Measurements from ENCODE around the gene SDC3.
"Not testable (repeated sequence)": the region's sequence is repeated elsewhere in the genome, so short reads cannot be mapped to it uniquely, and the experiment has no call there.

The SDC3 gene

DNA sequence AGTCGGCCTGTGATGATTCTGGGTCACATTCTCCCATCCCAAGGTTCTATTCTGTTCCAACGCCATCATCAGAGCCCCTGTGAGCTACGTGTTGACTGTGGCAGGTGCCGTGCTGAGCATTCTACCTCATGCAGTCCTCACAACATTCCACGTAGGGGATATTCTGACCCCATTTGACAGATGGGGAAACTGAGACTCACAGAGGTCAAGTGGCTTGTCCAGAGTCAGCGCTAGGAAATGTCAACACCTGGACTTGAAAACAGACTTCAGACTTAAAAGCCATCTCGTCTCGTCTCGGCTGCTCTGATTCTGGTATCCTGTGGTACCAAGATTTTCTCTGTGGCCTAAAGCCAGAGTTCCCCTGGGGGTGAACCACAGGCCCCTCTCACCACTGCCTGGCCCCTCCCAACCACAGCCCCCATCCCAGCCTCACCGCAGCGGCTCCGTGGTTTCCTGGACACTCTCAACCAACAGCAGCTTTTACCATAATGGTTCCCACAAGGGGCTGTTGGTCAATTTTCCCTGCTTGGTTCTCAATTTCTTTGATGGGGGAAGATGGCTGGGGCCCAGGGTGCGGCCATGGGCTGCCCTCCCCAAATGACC is 39.6 kb downstream of the SDC3 start:
- H3K4me3 Mint-ChIP-seq = no peak overlapping the region
- H3K4me1 Mint-ChIP-seq = peaks cover 17% of the 10 kb centered on the region
- peaks cover 4% of the 10 kb centered on the region for H3K36me3 Mint-ChIP-seq
- H3K9me3 Mint-ChIP-seq = no peaks in the 10 kb centered on the region
- H3K27ac Mint-ChIP-seq = peak overlapping the region; percentile 40
- ATAC-seq (peak; percentile 57), DNase-seq (ENCODE audit: low spot score in 2 of 2) (peak; percentile 18 to 76)

DNA sequence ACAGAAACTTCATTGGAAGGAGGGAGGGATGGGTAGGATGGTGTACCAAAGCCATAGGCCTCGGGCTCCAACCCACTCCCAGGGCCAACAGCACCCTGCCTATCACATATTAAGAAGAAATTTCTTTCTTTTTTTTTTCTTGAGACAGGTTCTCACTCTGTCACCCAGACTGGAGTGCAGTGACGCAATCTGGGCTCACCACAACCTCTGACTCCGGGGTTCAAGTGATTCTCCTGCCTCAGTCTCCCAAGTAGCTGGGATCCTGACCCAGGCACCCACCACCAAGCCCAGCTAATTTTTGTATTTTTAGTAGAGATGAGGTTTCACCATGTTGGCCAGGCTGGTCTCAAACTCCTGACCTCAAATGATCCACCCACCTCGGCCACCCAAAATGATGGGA is 40.5 kb downstream of the SDC3 start:
- not testable (repeated sequence) for H3K9me3 Mint-ChIP-seq; DNase-seq (ENCODE audit: low spot score in 2 of 2); H3K27ac Mint-ChIP-seq; H3K36me3 Mint-ChIP-seq; H3K4me3 Mint-ChIP-seq; ATAC-seq
- H3K4me1 Mint-ChIP-seq = peaks cover 17% of the 10 kb centered on the region

DNA sequence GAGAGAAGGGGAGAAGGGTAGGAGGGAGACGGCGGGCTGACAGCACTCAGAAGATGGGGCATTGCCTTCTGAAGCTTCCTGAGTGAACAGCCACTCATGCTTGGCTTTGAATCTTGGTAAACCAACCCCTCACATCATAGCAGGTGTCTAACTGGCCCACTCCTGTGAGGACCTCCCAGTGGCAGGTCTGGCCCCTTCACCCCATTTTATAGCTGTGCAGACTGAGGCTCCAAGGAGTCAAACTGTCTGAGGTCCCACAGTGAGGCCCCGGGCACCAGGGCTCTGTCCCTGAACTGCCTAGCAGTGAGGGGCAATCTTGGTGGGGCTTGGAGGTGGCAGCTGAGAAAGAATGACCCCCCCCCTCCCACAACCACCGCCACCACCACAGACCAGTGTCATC is 41.0 kb downstream of the SDC3 start:
- Mint-ChIP-seq H3K9me3 (no peaks in the 10 kb centered on the region), H3K4me1 (peaks cover 16% of the 10 kb centered on the region), H3K4me3 (no peak overlapping the region), H3K27ac (no peak overlapping the region), H3K36me3 (peaks cover 4% of the 10 kb centered on the region)
- DNase-seq (ENCODE audit: low spot score in 2 of 2) = no peak
- ATAC-seq = no peak

DNA sequence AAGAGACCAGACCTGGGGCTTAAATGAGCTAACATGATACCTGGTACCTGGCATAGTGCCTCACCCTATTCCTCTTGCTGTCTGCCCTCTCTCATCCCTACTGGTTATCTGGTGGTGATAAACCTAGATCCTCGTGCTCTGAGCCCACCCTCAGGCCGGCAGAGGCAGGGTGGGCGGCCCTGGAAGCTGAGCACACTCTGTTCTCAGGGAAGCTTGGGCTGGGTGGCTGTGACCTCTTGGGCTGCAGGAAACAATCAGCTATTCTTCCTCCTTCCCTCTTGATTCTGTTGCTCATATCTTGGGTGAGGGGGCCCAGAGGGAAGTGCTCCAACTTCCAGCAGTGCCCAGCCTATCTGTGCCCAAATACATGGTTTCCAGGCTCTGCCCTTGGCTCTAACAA is 42.0 kb downstream of the SDC3 start:
- ATAC-seq (no peak), DNase-seq (ENCODE audit: low spot score in 2 of 2) (no peak)
- Mint-ChIP-seq H3K9me3 (no peaks in the 10 kb centered on the region), H3K36me3 (peaks cover 4% of the 10 kb centered on the region), H3K27ac (no peak overlapping the region), H3K4me3 (no peak overlapping the region), H3K4me1 (peaks cover 10% of the 10 kb centered on the region)

DNA sequence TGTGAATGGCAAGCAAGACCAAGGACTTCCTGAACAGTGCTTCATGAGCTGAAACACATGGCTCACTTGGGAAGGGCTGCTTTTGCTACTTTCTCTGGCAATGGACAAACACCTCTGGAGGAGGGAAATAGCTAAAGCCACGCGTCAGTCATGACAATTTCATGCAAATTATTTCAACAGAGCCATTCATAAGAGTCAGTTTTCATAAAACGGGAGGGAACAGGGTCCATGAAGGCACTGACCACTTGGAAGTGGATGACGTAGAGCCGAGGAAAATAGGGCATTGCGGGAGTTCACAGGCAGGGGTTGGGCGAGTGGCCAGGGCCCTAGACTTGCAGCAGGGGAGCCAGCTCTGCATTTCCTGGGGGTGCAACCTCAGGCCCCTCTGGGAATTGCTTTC is 43.9 kb downstream of the SDC3 start:
- no peak for DNase-seq (ENCODE audit: low spot score in 2 of 2)
- no peaks in the 10 kb centered on the region for H3K9me3 Mint-ChIP-seq
- peaks cover 10% of the 10 kb centered on the region for H3K4me1 Mint-ChIP-seq
- peaks cover 4% of the 10 kb centered on the region for H3K36me3 Mint-ChIP-seq
- no peak for ATAC-seq
- no peak overlapping the region for H3K27ac Mint-ChIP-seq
- no peak overlapping the region for H3K4me3 Mint-ChIP-seq

DNA sequence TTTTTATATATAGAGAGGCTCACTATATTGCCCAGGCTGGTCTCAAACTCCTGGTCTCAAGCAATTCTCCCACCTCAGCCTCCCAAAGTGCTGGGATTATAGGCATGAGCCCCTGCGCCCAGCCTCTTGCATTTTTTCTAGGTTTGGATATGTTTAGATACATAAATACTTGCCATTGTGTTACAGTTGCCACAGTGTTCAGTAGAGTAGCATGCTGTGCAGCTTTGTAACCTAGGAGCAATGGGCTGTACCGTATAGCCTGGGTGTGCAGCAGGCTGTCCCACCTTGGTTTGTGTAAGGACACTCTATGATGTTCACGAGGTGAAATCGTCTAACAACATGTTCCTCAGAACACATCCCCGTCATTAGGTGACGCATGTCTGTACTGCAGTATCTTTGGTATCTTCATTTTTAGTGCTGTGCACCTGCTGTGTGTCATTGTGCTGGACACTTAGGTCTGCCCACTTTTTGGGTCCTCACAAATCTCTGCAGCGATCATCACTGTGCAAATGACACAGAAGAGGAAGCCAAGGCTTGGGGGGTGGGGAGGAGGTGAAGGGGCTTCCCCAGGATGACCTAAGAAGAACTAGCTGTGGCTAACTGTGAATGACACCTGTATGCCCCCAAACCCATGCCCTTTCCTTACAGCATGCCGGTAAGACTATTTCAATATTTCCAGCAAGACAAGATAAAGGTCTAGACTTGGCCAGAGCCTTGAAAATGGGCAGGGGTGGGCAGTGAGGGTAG is 44.5 kb downstream of the SDC3 start:
- H3K27ac Mint-ChIP-seq = no peak overlapping the region
- no peak overlapping the region for H3K4me3 Mint-ChIP-seq
- H3K9me3 Mint-ChIP-seq = no peaks in the 10 kb centered on the region
- DNase-seq (ENCODE audit: low spot score in 2 of 2) = no peak
- peaks cover 1% of the 10 kb centered on the region for H3K36me3 Mint-ChIP-seq
- no peak for ATAC-seq
- H3K4me1 Mint-ChIP-seq = peaks cover 4% of the 10 kb centered on the region

DNA sequence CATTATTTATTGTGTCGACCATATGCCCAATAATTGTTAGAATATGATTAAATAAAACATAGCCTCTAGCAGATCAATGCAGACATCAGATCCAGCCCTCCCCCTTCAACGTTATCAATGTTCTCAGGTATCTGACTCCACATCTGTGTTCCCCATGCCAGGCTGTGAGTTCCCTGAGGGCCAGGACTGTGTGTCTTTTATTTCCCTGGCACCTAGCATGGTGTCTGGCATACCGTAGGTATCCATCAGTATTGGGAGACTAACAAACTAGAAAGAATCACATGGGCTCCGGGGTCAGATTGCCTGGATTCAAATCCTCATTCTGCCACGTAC is 48.3 kb downstream of the SDC3 start:
- H3K36me3 Mint-ChIP-seq = no peaks in the 10 kb centered on the region
- H3K27ac Mint-ChIP-seq = no peak overlapping the region
- no peaks in the 10 kb centered on the region for H3K9me3 Mint-ChIP-seq
- ATAC-seq (no peak), DNase-seq (ENCODE audit: low spot score in 2 of 2) (no peak)
- H3K4me3 Mint-ChIP-seq = no peak overlapping the region
- peaks cover 5% of the 10 kb centered on the region for H3K4me1 Mint-ChIP-seq

DNA sequence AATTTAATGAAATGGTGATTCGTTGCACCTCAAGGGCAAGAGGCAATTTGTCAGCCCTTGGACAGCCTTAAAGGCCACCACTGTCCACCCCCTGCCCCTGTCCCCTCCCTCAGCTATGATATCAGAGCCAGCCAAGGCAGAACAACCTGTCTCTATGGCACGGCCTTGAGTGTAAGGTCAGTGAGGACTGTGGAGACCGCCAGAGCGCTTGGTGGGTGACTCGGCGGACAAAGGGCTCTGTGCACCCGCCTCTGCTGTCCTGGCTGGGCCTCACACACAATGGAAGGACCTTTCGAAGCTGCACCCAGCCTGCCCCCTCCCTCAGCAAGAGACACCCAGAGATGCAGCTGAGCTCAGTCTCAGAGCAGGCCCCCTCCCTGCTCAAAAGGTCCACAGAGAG is 50.6 kb downstream of the SDC3 start:
- DNase-seq (ENCODE audit: low spot score in 2 of 2) = no peak
- H3K9me3 Mint-ChIP-seq = no peaks in the 10 kb centered on the region
- no peaks in the 10 kb centered on the region for H3K36me3 Mint-ChIP-seq
- peaks cover 12% of the 10 kb centered on the region for H3K4me1 Mint-ChIP-seq
- H3K27ac Mint-ChIP-seq = no peak overlapping the region
- ATAC-seq = no peak
- H3K4me3 Mint-ChIP-seq = no peak overlapping the region

DNA sequence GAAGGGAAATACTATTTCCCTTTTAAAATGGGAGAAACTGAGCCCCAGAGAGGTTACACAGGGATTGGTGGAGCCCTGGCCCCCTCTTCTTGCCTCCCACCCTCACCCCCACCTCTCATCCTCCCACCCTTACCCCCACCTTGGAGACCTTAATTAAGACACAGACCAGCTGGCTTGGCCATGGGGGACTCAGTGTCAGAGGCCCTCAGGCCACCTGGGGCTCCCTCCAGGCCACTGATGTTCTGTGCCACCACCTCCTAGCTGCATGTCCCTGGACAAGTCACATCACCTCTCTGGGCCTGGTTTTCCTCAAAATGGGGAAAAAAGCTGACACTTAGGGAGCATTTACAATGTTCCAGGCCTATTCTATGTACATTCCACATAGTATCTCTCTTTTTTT is 51.5 kb downstream of the SDC3 start:
- no peak for DNase-seq (ENCODE audit: low spot score in 2 of 2)
- no peaks in the 10 kb centered on the region for H3K9me3 Mint-ChIP-seq
- no peak overlapping the region for H3K4me3 Mint-ChIP-seq
- no peaks in the 10 kb centered on the region for H3K36me3 Mint-ChIP-seq
- no peak overlapping the region for H3K27ac Mint-ChIP-seq
- ATAC-seq = no peak
- H3K4me1 Mint-ChIP-seq = peaks cover 12% of the 10 kb centered on the region

DNA sequence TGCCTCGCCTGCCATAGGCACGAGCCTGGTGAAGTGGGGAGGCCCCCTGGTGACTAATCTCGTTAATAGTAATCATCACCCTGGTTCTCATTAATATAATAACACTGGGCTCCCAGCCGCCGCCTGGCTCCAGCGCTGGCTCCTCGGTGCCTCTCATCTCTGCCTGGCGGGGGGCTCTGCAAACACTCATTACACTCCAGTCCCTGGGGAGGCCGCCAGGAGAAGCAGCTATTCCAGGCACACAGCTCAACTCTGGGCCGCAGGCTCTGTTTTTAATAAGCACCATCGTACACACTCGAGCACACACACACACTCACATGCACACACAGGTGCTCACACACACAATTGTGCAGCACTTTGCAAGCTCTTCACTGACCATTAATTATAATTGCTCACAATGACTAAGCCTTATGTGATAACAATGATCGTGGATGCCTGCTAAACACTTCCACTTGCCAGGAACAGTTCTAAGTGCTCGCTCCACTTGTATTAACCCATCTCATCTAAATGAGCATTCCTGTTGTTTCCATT is 52.2 kb downstream of the SDC3 start:
- ATAC-seq (no peak), DNase-seq (ENCODE audit: low spot score in 2 of 2) (no peak)
- Mint-ChIP-seq H3K9me3 (no peaks in the 10 kb centered on the region), H3K4me3 (no peak overlapping the region), H3K36me3 (no peaks in the 10 kb centered on the region), H3K4me1 (peaks cover 12% of the 10 kb centered on the region), H3K27ac (no peak overlapping the region)

DNA sequence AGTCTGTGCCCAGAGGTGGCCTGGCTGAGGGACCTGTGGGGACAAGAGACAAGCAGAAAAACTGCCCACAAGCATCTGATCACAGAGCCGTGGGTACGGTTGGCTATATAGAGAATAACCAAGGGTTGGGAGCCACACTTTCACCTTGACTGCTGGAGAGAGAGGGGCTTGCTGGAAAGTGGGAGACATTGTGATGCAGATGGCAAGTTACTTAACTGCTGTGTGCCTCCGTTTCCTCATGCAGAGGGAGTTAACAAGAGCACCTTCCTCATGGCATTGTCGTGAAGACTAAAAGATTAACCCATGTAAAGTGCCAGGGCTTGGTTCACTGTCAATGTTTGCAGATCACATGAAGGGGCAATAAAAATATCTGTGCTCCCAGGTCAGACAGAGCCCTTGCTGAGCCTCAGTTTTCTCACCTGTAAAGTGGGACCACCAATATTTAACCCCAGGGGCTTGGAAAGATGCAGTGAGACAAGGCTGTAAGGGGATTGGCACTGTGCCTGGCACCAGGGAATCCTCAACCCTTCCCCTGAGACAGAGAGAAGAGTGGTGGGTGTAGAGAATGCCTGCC is 52.8 kb downstream of the SDC3 start:
- H3K9me3 Mint-ChIP-seq = no peaks in the 10 kb centered on the region
- no peak overlapping the region for H3K27ac Mint-ChIP-seq
- H3K4me1 Mint-ChIP-seq = peaks cover 12% of the 10 kb centered on the region
- DNase-seq (ENCODE audit: low spot score in 2 of 2) (no peak), ATAC-seq (no peak)
- no peak overlapping the region for H3K4me3 Mint-ChIP-seq
- no peaks in the 10 kb centered on the region for H3K36me3 Mint-ChIP-seq

DNA sequence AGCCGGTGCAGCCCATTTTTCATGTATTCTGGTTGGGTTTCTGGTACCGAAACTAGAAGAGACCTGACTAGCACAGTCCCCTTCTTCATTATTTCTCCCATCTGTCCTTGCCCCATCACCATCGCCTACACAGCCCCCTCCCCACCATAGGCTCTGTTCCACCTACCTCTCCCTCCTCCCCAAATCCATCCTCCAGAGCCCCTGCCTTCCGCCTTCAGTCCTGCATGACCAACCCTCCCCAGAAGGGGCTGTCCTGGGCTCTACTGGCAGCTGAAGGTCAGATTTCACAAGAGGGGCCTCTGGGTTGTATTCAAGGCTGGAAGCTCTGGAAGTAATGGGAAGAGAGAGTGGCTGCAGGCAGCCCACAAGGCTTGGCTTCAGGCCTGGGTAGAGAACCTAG is 55.2 kb downstream of the SDC3 start:
- Mint-ChIP-seq H3K27ac (no peak overlapping the region), H3K36me3 (no peaks in the 10 kb centered on the region), H3K4me3 (no peak overlapping the region), H3K9me3 (no peaks in the 10 kb centered on the region), H3K4me1 (peaks cover 12% of the 10 kb centered on the region)
- DNase-seq (ENCODE audit: low spot score in 2 of 2) (no peak), ATAC-seq (no peak)

DNA sequence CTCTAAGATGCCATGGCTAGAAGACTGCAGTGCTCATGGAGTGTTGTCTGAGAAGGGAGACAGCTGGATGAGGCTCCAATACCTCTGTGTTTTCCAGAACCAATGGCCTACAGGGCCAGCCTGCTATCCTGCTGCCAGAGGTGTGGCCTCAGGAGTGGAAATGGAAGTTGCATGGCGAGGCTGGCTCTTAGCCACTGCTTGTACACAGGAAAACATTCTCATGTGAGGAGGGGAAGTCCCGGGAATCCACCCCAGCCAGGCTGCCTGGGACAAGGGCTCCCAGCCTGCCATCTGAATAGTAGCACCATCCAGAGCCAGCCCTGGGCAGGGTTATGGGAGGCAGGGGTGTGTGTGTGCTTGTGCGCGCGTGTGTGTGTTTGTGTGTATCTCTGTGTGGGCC is 56.5 kb downstream of the SDC3 start:
- ATAC-seq (no peak), DNase-seq (ENCODE audit: low spot score in 2 of 2) (no peak)
- H3K4me3 Mint-ChIP-seq = no peak overlapping the region
- no peaks in the 10 kb centered on the region for H3K36me3 Mint-ChIP-seq
- H3K27ac Mint-ChIP-seq = no peak overlapping the region
- H3K4me1 Mint-ChIP-seq = peaks cover 12% of the 10 kb centered on the region
- H3K9me3 Mint-ChIP-seq = no peaks in the 10 kb centered on the region

DNA sequence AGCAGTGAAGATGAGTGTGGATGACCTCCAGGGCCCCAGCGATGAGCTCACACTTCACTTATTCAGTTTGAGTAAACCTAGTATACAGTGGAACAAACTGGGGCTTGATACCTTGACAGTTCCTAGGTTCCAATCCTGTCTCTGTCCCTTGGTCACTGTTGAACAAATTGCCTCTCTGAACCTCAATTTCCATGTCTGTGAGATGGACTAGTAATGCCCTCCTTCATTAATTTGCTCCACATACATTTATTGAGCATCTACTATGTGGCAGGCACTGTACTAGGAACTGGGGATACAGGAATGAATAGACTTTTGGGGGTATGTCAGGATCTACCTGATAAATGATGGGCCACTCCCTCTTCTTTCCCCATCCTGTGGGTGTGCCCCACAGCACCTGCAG is 57.3 kb downstream of the SDC3 start:
- ATAC-seq (no peak), DNase-seq (ENCODE audit: low spot score in 2 of 2) (no peak)
- Mint-ChIP-seq H3K4me1 (peaks cover 12% of the 10 kb centered on the region), H3K27ac (no peak overlapping the region), H3K9me3 (no peaks in the 10 kb centered on the region), H3K4me3 (no peak overlapping the region), H3K36me3 (no peaks in the 10 kb centered on the region)

DNA sequence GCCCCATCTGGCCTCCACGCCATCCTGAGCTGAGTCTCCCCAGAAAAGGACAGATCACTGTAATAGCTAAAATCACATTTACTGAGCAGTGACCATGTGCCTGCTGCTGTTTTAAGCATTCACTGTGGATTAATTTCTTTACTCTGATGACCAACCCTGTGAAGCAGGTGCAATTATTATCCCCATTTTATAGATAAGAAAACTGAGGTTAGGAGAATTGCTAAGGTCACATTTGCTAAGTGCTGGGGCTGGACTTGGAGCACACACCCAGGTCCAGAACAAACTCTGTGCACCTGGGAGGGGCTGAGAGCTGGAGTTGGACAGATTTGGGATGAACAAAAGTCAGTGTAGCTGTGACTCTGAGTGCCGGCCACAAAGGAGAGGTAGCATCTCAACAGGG is 58.0 kb downstream of the SDC3 start:
- no peak for ATAC-seq
- no peak overlapping the region for H3K4me3 Mint-ChIP-seq
- no peak for DNase-seq (ENCODE audit: low spot score in 2 of 2)
- H3K9me3 Mint-ChIP-seq = no peaks in the 10 kb centered on the region
- H3K27ac Mint-ChIP-seq = no peak overlapping the region
- H3K36me3 Mint-ChIP-seq = no peaks in the 10 kb centered on the region
- H3K4me1 Mint-ChIP-seq = peaks cover 13% of the 10 kb centered on the region

DNA sequence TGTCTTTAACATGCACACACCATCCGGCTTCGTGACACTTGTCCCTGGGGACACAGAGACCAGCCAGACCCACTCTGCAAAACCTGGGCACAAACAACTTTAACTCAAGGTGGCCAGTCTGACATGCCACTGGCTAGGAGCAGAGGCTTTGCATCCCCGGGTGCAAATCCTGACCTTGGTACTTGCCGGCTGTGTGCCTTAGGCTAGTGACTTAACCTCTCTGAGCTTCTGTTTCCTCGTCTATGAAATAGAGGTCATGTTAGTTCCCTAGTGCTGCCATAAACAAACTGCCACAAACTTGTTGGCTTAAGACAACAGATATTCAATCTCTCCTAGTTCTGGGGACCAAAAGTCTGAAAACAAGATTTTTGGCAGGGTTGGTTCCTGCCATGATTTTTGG is 60.4 kb downstream of the SDC3 start:
- Mint-ChIP-seq H3K4me3 (no peak overlapping the region), H3K36me3 (no peaks in the 10 kb centered on the region), H3K9me3 (no peaks in the 10 kb centered on the region), H3K4me1 (peaks cover 4% of the 10 kb centered on the region), H3K27ac (no peak overlapping the region)
- no peak for DNase-seq (ENCODE audit: low spot score in 2 of 2)
- ATAC-seq = no peak

Measured in stimulated activated effector memory CD8-positive, alpha-beta T cell treated with anti-CD3 and anti-CD28 coated beads, Interleukin-12 subunit alpha, Interleukin-12 subunit beta, amount 100 ng/mL, for 72 hours (primary cell).